ENCODE data around the gene ATG14.
"Not testable (repeated sequence)": the region's sequence is repeated elsewhere in the genome, so short reads cannot be mapped to it uniquely, and the experiment has no call there.

ATG14 gene

GRCh38 chr14:55432628-55433027 lies 21.0 kb upstream of the ATG14 start:
- DNase-seq = no peak

GRCh38 chr14:55430024-55430690 lies 18.5 kb upstream of the ATG14 start:
- DNase-seq = peak; percentile 7

GRCh38 chr14:55427439-55427838 lies 15.8 kb upstream of the ATG14 start:
- DNase-seq = no peak

GRCh38 chr14:55426891-55427290 lies 15.3 kb upstream of the ATG14 start:
- DNase-seq = no peak

- no peak for DNase-seq
These were observed 13.5 kb upstream of the ATG14 start for GRCh38 chr14:55425091-55425490.

- no peak for DNase-seq
These were observed 12.3 kb upstream of the ATG14 start for GRCh38 chr14:55423969-55424368.

- not testable (repeated sequence) for DNase-seq
These were observed 10.7 kb upstream of the ATG14 start for GRCh38 chr14:55422338-55422737.

GRCh38 chr14:55419663-55420062 lies 8.0 kb upstream of the ATG14 start:
- no peak for DNase-seq

- no peak for DNase-seq
These were observed 6.8 kb upstream of the ATG14 start for GRCh38 chr14:55418411-55418810.

GRCh38 chr14:55417955-55418354 lies 6.3 kb upstream of the ATG14 start:
- no peak for DNase-seq

- no peak for DNase-seq
These were observed 5.2 kb upstream of the ATG14 start for GRCh38 chr14:55416866-55417265.

GRCh38 chr14:55414551-55414950 lies 2.9 kb upstream of the ATG14 start:
- DNase-seq = no peak

- DNase-seq = no peak
These were observed 1.0 kb upstream of the ATG14 start for GRCh38 chr14:55412676-55413075.

GRCh38 chr14:55410876-55411275 lies 754 bp downstream of the ATG14 start:
- DNase-seq = no peak

GRCh38 chr14:55404173-55404854 lies 7.3 kb downstream of the ATG14 start:
- DNase-seq = no peak

GRCh38 chr14:55401751-55402150 lies 9.9 kb downstream of the ATG14 start:
- DNase-seq = no peak

GRCh38 chr14:55399852-55400251 lies 11.8 kb downstream of the ATG14 start:
- no peak for DNase-seq

- no peak for DNase-seq
These were observed 12.4 kb downstream of the ATG14 start for GRCh38 chr14:55399183-55399582.

GRCh38 chr14:55398679-55399078 lies 13.0 kb downstream of the ATG14 start:
- DNase-seq = no peak

- DNase-seq = no peak
These were observed 22.3 kb downstream of the ATG14 start for GRCh38 chr14:55389330-55389729.

GRCh38 chr14:55388160-55388559 lies 23.5 kb downstream of the ATG14 start:
- no peak for DNase-seq

- no peak for DNase-seq
These were observed 24.5 kb downstream of the ATG14 start for GRCh38 chr14:55387121-55387520.

- DNase-seq = no peak
These were observed 25.4 kb downstream of the ATG14 start for GRCh38 chr14:55386037-55386808.

- no peak for DNase-seq
These were observed 27.1 kb downstream of the ATG14 start for GRCh38 chr14:55384536-55384935.
